Thymus (tissue), 11 donors: ENCODE measurements around the gene PPP1R1B. TPM values are rescaled to one million over a fixed set of nuclear protein-coding genes. Genes with fewer than 3 reads are reported as not detected.

ENCODE experiments used
- DNase-seq, 9 donors: peaks; one replicate each; pipeline ENCODE4 v3.0.0-alpha.2; 2013; ENCODE audit warnings: low spot score in 9 of 9, low read depth in 6 of 9, missing footprints in 1 of 9
- H3K27ac ChIP-seq, 2 donors: one replicate each; pipeline ENCODE4 v1.5.1; 2013; ENCODE audit warnings: control low read depth in 1 of 2, low read depth in 1 of 2, low read length in 1 of 2, mild to moderate bottlenecking in 1 of 2, moderate library complexity in 1 of 2
- H3K27me3 ChIP-seq, 2 donors: one replicate each; pipeline ENCODE4 v1.5.1; 2013; ENCODE audit warnings: low read length in 1 of 2; ENCODE audit not compliant: control insufficient read depth in 2 of 2, insufficient read depth in 1 of 2
- H3K36me3 ChIP-seq, 2 donors: one replicate each; pipeline ENCODE4 v1.5.1; 2013; ENCODE audit warnings: low read length in 1 of 2, mild to moderate bottlenecking in 1 of 2, moderate library complexity in 1 of 2; ENCODE audit not compliant: control insufficient read depth in 2 of 2, insufficient read depth in 2 of 2
- H3K4me1 ChIP-seq, 2 donors: one replicate each; pipeline ENCODE4 v1.5.1; 2013; ENCODE audit warnings: low read length in 2 of 2; ENCODE audit not compliant: control insufficient read depth in 2 of 2, insufficient read depth in 2 of 2
- H3K4me3 ChIP-seq, 2 donors: one replicate each; pipeline ENCODE4 v1.5.1; 2013; ENCODE audit warnings: low read length in 2 of 2, control low read depth in 1 of 2, mild to moderate bottlenecking in 1 of 2
- H3K9me3 ChIP-seq, 2 donors: one replicate each; pipeline ENCODE4 v1.5.1; 2013; ENCODE audit warnings: low read length in 1 of 2, mild to moderate bottlenecking in 1 of 2; ENCODE audit not compliant: control insufficient read depth in 2 of 2, insufficient read depth in 1 of 2
- WGBS: extraction: QIAGEN DNeasy Blood & Tissue Kit; methylation state at CpG from one replicate; pipeline ENCODE4 v1.1.7; 2013; 5-methylcytosine and 5-hydroxymethylcytosine counted together
- polyA plus RNA-seq: library from polyadenylated mRNA; stranded (reverse); fragments of 200-250 nt; gene quantifications from one replicate; pipeline ENCODE4 v1.2.3, GENCODE V29; 2013
- total RNA-seq: library from RNA; stranded (reverse); fragments of 120-200 nt; gene quantifications from one replicate; pipeline ENCODE4 v1.2.4, GENCODE V29; 2013
- donor health status: healthy.

PPP1R1B gene
- total and polyA plus RNA-seq, 2 donors = 1.3 to 1.8 TPM

- 91% methylated on average over 13 of the region's 13 CpGs for WGBS
- Histone ChIP-seq H3K36me3 (no peaks in the 10 kb centered on the region), H3K27ac (no peak overlapping the region), H3K4me3 (no peak overlapping the region), H3K27me3 (peaks cover 6 to 36% of the 10 kb centered on the region in 2 donors), H3K9me3 (no peaks in the 10 kb centered on the region), H3K4me1 (peaks cover 0 to 40% of the 10 kb centered on the region in 2 donors)
- DNase-seq = no peak
These were observed 46.8 kb downstream of the PPP1R1B start for GRCh38 chr17:39673335-39674081.

- Histone ChIP-seq H3K4me1 (peaks cover 2 to 40% of the 10 kb centered on the region in 2 donors), H3K9me3 (no peaks in the 10 kb centered on the region), H3K27ac (no peak overlapping the region), H3K4me3 (no peak overlapping the region), H3K36me3 (no peaks in the 10 kb centered on the region), H3K27me3 (peaks cover 6 to 30% of the 10 kb centered on the region in 2 donors)
- DNase-seq = no peak
- 96% methylated on average over 5 of the region's 5 CpGs for WGBS
These were observed 47.4 kb downstream of the PPP1R1B start for GRCh38 chr17:39674179-39674578.

GRCh38 chr17:39674702-39675389, 48.1 kb downstream of the PPP1R1B start:
- Histone ChIP-seq H3K36me3 (no peaks in the 10 kb centered on the region), H3K9me3 (peaks cover 0 to 3% of the 10 kb centered on the region in 2 donors), H3K4me1 (peaks cover 9 to 47% of the 10 kb centered on the region in 2 donors), H3K27me3 (peaks cover 0 to 23% of the 10 kb centered on the region in 2 donors), H3K4me3 (no peak overlapping the region), H3K27ac (no peak overlapping the region)
- 78% methylated on average over 11 of the region's 11 CpGs for WGBS
- DNase-seq = no peak

- 97% methylated on average over 10 of the region's 10 CpGs for WGBS
- H3K9me3 ChIP-seq = peaks cover 0 to 5% of the 10 kb centered on the region in 2 donors
- H3K27ac ChIP-seq = no peak overlapping the region
- peaks cover 0 to 16% of the 10 kb centered on the region in 2 donors for H3K27me3 ChIP-seq
- no peak for DNase-seq
- H3K36me3 ChIP-seq = no peaks in the 10 kb centered on the region
- peaks cover 12 to 54% of the 10 kb centered on the region in 2 donors for H3K4me1 ChIP-seq
- H3K4me3 ChIP-seq = no peak overlapping the region
These were observed 48.8 kb downstream of the PPP1R1B start for GRCh38 chr17:39675390-39676082.

GRCh38 chr17:39676198-39676819, 49.6 kb downstream of the PPP1R1B start:
- H3K4me1 ChIP-seq = peaks cover 12 to 55% of the 10 kb centered on the region in 2 donors
- DNase-seq = peak in 1 of 9 donors; percentile 44

GRCh38 chr17:39677072-39677471, 50.3 kb downstream of the PPP1R1B start:
- WGBS = 92% methylated on average over 8 of the region's 8 CpGs
- no peak for DNase-seq
- peaks cover 0 to 5% of the 10 kb centered on the region in 2 donors for H3K9me3 ChIP-seq
- H3K36me3 ChIP-seq = peaks cover 0 to 3% of the 10 kb centered on the region in 2 donors
- no peak overlapping the region for H3K27ac ChIP-seq
- no peak overlapping the region for H3K4me3 ChIP-seq
- H3K4me1 ChIP-seq = peaks cover 12 to 55% of the 10 kb centered on the region in 2 donors
- H3K27me3 ChIP-seq = peaks cover 0 to under 1% of the 10 kb centered on the region in 2 donors

More at GRCh38 chr17:39676198-39676819, 49.6 kb downstream of the PPP1R1B start:
- Histone ChIP-seq H3K36me3 (peaks cover 0 to 3% of the 10 kb centered on the region in 2 donors), H3K9me3 (peaks cover 0 to 5% of the 10 kb centered on the region in 2 donors), H3K27ac (no peak overlapping the region), H3K4me3 (no peak overlapping the region), H3K27me3 (peaks cover 0 to 8% of the 10 kb centered on the region in 2 donors)
- WGBS = 35% methylated on average over 7 of the region's 7 CpGs

GRCh38 chr17:39677542-39678339, 51.0 kb downstream of the PPP1R1B start:
- no peak for DNase-seq
- Histone ChIP-seq H3K36me3 (peaks cover 0 to 3% of the 10 kb centered on the region in 2 donors), H3K27ac (no peak overlapping the region), H3K27me3 (no peaks in the 10 kb centered on the region), H3K9me3 (peaks cover 0 to 5% of the 10 kb centered on the region in 2 donors), H3K4me1 (peaks cover 12 to 55% of the 10 kb centered on the region in 2 donors), H3K4me3 (no peak overlapping the region)
- WGBS = 92% methylated on average over 13 of the region's 13 CpGs
